GM18526 (cell line): ENCODE results near the gene NFYB.

ENCODE experiments used
- POLR2A ChIP-seq: IDR thresholded peaks from 3 replicates; pipeline ENCODE4 v1.6.1; 2011; ENCODE audit not compliant: insufficient read length; ENCODE audit errors: extremely low read depth

NFYB gene

DNA sequence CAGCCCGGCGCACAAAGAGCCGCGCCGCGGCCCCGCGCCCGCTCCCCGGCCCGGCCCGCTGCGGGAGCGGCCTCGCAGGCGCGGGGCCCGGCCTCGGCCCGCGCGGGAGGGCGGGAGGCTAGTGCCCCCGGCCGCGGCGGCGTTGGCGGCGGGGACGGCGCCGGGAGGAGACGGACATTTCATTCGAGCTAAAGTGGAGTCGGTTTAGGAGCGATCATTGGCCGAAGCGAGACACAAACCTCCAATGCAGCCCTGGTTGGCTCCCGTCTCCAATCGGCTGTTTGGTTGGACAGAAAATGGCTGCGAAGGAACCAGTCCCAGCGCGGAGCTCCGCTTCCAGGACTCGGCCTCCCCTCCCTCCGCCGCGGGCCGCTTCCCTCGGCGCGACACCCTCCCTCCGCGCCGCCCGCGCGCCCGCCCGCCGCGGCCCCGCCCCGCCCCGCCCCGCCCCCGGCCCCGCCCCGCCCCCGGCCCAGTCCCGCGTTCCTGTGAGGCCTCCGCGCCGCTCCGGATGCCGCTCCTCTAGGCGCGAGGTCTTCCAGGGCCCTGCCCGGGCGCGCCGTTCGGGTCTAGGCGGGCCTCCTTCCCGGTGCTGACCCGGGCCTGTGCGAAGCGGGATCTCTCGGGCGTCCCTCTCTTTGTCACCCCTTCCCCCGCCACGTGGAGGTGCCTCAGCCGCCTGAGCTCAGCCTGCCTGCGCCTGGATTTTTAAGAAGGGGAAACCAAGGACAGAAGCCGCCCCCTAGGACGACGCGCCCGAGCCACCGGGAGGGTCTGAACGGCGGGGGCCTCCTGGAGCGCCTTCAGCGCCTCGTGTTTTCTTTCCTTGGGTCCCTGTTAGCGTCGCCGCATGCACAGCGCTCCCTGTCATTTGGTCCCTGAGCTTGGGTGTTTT is at the start of gene NFYB:
NFYB (minus strand) TSS at position 309 of the 895 bp plus-strand sequence. CDS start 2,757 bp downstream, outside the sequence.
- peak; percentile 75 for TF ChIP-seq POLR2A

DNA sequence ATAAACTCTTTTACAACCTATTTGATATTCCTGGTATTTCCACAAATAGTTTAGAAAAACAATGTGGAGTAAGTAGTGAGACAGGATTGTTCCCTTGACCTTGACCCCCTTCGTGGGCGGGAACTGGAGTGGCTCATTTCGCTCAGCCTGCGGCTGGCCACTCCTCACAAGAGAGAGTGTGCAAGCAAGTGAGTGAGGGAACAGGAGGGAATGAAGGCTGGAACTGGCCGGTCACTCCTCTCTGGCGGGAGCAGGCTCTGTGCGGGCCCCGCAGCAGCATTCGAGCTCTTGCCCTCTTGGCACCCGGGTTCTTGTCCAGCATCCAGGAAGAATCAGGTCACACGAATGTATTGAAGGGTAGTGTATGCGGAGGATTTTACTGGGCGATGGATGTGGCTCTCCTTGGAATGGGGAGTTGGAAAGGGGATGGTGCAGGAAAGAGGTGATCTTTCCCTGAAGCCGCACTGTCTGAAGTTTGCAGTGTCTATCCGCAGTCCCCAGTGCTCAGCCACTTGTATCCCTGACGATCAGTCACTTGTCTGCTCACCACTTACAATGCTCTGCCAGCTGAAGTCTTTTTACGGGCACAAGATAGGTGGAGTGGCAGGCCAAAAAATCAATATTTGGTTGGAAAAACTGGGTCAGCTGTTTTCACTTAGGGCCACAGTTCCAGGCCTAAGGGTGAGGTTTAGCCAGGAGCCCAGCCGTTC is 49.6 kb upstream of the NFYB start:
- TF ChIP-seq POLR2A, result no peak

GRCh38 chr12:104183443-104183842 is 45.4 kb upstream of the NFYB start:
- no peak for TF ChIP-seq POLR2A

GRCh38 chr12:104182621-104183378 is 44.8 kb upstream of the NFYB start:
- TF ChIP-seq POLR2A, result no peak

DNA sequence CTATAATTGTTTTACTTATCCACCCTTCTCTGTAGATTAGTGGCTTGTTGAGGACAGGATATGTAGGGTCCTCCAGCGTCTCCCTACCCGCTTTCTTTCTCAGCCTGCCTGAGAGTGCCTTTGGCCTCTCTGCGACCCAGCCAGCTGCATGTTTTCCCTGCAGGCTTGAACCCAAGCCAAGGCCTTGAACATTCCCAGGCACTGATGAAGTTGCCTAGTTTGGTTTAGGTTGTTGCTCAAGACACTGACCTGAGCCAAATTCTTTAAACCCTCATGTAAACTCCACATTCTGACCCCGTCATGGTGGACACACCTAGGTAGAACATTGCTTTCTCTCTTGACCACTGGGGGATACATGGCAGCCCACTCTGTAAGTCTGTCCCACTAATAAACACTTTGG is 44.1 kb upstream of the NFYB start:
- no peak for TF ChIP-seq POLR2A

DNA sequence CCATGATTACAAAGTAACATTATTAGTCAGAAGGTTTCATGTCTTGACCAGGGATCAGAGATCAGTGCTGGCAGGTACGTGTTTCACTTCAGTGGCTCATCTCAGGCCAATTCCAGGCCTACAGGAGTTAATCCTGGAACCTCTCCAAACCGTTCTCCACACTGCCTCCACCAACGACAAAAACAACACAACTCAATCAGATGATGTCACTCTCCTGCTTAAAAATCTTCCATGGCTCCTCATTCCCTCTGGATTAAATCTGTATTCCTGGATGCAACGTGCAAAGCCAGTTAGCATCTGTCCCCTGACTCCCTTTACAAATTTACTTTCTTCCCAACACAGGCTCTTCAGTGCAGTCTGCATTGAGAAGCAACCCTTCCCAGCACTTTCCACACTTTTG is 43.3 kb upstream of the NFYB start:
- TF ChIP-seq POLR2A, result no peak

- no peak for TF ChIP-seq POLR2A
These were observed 42.4 kb upstream of the NFYB start for GRCh38 chr12:104180374-104180773.

GRCh38 chr12:104177663-104178501 is 39.9 kb upstream of the NFYB start:
- no peak for TF ChIP-seq POLR2A

- no peak for TF ChIP-seq POLR2A
These were observed 39.3 kb upstream of the NFYB start for GRCh38 chr12:104177336-104177662.

DNA sequence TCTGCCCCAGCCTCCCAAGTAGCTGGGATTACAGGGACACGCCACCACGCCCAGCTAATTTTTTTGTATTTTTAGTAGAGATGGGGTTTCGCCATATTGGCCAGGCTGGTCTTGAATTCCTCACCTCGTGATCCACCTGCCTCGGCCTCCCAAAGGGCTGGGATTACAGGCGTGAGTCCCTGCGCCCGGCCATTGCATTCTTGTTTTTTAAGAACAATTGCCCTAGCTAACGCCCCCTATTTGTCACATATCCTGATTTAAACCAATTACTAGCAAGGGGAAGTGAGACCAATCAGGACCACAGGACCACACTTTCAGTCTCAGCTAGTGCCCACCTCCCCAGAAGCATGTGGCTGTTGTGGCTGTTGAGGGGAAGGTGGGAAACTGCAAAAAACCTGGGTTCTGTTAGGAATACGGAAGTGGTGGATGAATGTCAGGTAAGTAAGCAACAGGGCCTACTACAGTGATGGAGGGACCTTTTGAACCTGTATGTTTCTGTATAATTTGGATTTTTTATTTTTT is 37.8 kb upstream of the NFYB start:
- no peak for TF ChIP-seq POLR2A

- TF ChIP-seq POLR2A, result no peak
These were observed 34.5 kb upstream of the NFYB start for GRCh38 chr12:104172570-104172947.

DNA sequence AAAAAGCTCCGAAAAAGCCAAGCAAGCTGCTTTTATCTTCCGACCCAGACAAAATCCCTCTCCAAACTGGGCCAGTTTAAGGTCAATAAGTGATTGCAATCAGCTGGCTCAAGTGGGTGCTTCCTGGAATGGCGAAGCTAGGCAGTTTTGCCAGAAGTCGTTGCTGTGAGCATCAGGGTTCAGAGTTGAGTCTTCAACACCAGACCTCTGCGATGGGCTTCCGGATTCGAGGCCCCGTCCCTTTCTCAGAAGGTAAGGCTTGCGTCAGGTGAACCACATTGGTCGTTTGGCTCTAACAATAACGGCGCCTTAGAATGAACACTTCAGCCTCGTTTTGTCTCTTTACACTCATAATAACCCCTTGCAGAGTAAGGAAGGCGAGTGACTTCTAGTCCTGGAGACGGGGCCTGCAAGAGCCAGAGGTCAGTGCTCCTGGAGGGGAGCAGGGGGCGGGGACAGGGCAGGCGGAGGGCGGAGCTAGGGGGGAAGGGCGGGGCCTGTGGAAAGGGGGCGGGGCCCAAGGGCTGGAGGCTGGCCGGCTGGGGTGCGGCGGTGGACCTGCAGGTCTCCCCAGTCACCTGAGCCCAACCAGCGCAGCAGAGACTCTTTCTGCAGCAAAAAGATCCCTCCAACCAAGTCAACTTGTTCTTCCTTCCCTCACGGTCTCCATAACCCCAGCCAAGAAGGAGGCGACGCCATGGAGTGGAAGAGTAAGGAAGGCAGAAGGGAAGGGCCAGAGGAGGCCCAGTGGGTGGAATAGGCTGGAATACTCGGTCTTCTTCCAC is 34.0 kb upstream of the NFYB start:
- no peak for TF ChIP-seq POLR2A

GRCh38 chr12:104168596-104168995 is 30.6 kb upstream of the NFYB start:
- TF ChIP-seq POLR2A, result no peak
